Measurements from ENCODE around the gene MRE11.
"Not testable (repeated sequence)": the region's sequence is repeated elsewhere in the genome, so short reads cannot be mapped to it uniquely, and the experiment has no call there.

The MRE11 gene

DNA sequence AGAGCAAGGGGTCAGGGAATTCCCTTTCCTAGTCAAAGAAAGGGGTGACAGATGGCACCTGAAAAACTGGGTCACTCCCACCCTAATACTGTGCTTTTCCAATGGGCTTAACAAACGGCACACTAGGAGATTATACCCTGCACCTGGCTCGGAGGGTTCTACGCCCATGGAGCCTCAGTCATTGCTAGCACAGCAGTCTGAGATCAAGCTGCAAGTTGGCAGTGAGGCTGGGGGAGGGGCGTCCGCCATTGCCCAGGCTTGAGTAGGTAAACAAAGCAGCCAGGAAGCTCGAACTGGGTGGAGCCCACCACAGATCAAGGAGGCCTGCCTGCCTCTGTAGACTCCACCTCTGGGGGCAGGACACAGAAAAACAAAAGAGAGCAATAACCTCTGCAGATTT lies 123.1 kb downstream of the MRE11 start:
- H3K4me3 ChIP-seq (ENCODE audit: low read depth, low read length), result not testable (repeated sequence)

More for the DNA sequence above, 123.1 kb downstream of the MRE11 start:
- H3K4me1 ChIP-seq (ENCODE audit: control insufficient read depth, insufficient read depth, low read length); H3K9ac ChIP-seq (ENCODE audit: low read depth, low read length); H3K9me3 ChIP-seq (ENCODE audit: control insufficient read depth, insufficient read depth, low read length); H3K36me3 ChIP-seq (ENCODE audit: control insufficient read depth, insufficient read depth, low read length); H3K27me3 ChIP-seq (ENCODE audit: control insufficient read depth, insufficient read depth, low read length): not testable (repeated sequence)
